Effector memory CD4-positive, alpha-beta T cell (primary cell): Measurements from ENCODE around the gene KRT73.

Source experiments
- DNase-seq, 3 donors: peaks; one replicate each; pipeline ENCODE4 v3.0.0-alpha.2; 2020
- H3K27ac ChIP-seq: 2 replicates; pipeline ENCODE4 v1.7.0; 2013; ENCODE audit warnings: mild to moderate bottlenecking, low read length, moderate library complexity; ENCODE audit not compliant: insufficient read depth, poor library complexity, severe bottlenecking
- H3K27me3 ChIP-seq: replicated peaks from 2 replicates; pipeline ENCODE4 v1.7.0; 2013; ENCODE audit warnings: mild to moderate bottlenecking, low read length; ENCODE audit not compliant: insufficient read depth, control insufficient read depth, poor library complexity, severe bottlenecking
- H3K36me3 ChIP-seq: 2 replicates; pipeline ENCODE4 v1.7.0; 2013; ENCODE audit warnings: mild to moderate bottlenecking, low read length, moderate library complexity; ENCODE audit not compliant: control insufficient read depth, insufficient read depth
- H3K4me1 ChIP-seq: 2 replicates; pipeline ENCODE4 v1.7.0; 2013; ENCODE audit warnings: low read length, mild to moderate bottlenecking; ENCODE audit not compliant: control insufficient read depth, insufficient read depth, poor library complexity, severe bottlenecking
- H3K4me3 ChIP-seq: 2 replicates; pipeline ENCODE4 v1.7.0; 2013; ENCODE audit warnings: low read length, low read depth, mild to moderate bottlenecking; ENCODE audit not compliant: insufficient read depth, poor library complexity, severe bottlenecking
- H3K9me3 ChIP-seq: 2 replicates; pipeline ENCODE4 v1.7.0; 2013; ENCODE audit warnings: mild to moderate bottlenecking, low read length, moderate library complexity; ENCODE audit not compliant: control insufficient read depth

The KRT73 gene

DNA sequence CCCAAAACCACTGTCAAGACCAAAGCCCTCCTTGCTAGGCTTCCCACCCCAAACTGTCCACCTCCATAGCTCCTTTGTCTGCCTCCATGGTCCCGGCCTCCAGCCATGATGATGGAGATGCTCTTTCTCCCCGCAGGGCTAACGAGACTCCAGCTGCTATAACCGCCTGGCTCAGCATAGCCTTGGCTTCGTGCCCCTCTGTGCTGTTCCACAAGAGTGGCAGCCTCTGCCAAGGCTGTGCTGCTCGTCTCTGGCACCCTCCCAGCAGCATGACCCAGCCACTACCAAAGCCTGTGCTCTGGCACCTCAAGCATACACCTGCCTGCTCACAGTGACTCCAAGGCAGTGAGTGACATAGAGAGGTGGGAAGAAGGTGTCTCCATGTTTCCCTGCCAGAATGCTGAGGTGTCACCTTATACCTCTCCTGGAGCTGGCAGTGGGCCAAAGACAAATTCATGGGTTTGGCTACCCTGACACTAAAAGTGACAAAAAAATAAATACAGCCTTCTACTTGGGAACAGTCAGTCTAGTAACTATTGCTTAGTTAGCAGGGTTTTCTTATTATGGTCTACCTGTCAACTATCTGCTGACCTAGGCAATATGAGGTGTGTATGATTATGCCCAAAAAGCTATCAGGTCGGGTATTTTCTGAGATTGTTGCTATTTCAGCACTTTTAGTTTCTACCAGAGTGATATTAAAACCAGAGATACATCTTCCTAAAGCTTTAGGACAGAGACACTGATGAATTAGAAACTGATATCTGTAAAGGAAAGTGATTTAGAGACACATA, 16.1 kb upstream of the KRT73 start:
- DNase-seq: no peak

DNA sequence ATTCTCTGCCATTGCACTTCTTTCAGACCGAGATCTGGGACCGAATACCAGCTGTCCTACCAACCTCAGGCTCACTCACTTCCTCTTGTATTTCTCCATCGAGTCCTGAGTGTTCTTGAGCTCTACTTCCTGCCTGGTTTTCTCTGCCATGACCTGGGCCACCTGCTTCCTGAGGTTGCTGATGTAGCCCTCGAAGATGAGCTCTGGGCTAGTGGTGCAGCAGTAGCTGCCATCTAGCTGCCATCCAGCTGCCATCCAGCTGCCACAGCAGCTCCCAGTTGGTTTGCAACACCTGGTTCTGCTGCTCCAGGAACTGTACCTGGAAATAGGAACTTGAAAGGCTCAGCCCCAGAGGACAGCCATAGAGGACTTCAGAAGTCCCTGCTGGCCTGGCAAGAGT, 15.0 kb upstream of the KRT73 start:
- H3K4me1 ChIP-seq: peaks cover 14% of the 10 kb centered on the region
- DNase-seq: no peak

More for the DNA sequence above, 16.1 kb upstream of the KRT73 start:
- no peak overlapping the region for H3K4me3 ChIP-seq
- no peak overlapping the region for H3K27ac ChIP-seq
- H3K4me1 ChIP-seq: peaks cover 14% of the 10 kb centered on the region
- no peaks in the 10 kb centered on the region for H3K9me3 ChIP-seq
- no peaks in the 10 kb centered on the region for H3K27me3 ChIP-seq
- no peaks in the 10 kb centered on the region for H3K36me3 ChIP-seq

DNA sequence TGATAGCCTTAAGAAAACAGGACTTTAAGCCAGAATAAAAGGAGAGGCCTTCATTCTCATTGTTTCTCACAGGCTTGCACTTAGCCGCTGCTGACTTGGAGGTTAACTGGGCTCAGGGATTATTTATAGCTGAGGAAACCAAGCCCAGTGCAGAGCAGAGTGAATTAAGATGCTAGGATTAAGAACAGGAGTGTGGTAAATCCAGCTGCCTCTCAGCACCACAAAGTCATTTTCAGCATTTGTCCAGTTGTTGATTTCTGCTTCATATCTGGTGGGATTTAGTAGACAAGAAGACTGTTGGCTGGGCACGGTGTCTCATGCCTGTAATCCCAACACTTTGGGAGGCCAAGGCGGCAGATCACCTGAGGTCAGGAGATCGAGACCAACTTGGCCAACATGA, 14.3 kb upstream of the KRT73 start:
- peaks cover 14% of the 10 kb centered on the region for H3K4me1 ChIP-seq
- no peaks in the 10 kb centered on the region for H3K27me3 ChIP-seq
- H3K4me3 ChIP-seq: no peak overlapping the region
- DNase-seq: no peak
- H3K9me3 ChIP-seq: no peaks in the 10 kb centered on the region
- H3K36me3 ChIP-seq: no peaks in the 10 kb centered on the region
- H3K27ac ChIP-seq: no peak overlapping the region

More for the DNA sequence above, 15.0 kb upstream of the KRT73 start:
- H3K4me3 ChIP-seq: no peak overlapping the region
- no peaks in the 10 kb centered on the region for H3K36me3 ChIP-seq
- H3K9me3 ChIP-seq: no peaks in the 10 kb centered on the region
- no peak overlapping the region for H3K27ac ChIP-seq
- no peaks in the 10 kb centered on the region for H3K27me3 ChIP-seq

DNA sequence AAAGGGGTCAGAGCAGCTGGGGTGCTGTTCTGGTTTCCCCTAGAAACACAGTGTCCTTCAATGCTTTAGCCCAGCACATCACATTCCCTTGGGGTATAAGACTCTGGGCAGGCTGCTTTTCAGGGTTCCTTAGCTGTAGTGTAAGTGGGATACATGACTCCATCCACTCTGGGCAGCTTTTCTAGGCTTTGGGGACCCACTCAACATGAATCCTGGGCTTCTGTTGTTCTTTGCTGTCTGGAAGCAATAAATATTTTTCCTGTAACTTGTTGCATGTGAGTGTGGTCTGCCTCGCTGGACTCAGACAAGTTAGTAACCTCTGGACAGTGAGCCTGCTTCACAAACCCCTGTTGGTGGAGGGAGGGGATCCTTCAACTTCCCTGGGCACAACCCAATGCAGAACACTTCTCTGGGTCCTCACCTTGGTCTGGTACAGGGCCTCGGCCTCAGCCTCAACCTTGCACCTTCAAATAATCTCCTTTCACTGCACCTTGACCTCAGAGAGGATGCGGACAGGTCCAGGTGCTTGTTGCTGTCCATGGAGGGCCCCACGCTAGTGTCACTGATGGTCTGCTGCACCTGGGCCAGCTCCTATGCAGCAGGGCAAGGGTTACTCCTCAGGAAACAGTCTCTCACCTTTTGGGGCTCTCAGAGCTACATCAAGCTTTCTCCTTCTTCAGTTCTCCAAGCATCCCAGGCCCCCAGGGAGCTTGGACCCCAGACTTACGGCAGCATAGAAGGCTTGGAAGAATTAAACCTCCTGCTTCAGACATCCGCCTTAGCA, 13.5 kb upstream of the KRT73 start:
- Histone ChIP-seq H3K27me3 (no peaks in the 10 kb centered on the region), H3K27ac (no peak overlapping the region), H3K4me1 (peaks cover 14% of the 10 kb centered on the region), H3K9me3 (no peaks in the 10 kb centered on the region), H3K4me3 (no peak overlapping the region), H3K36me3 (no peaks in the 10 kb centered on the region)
- DNase-seq: no peak

DNA sequence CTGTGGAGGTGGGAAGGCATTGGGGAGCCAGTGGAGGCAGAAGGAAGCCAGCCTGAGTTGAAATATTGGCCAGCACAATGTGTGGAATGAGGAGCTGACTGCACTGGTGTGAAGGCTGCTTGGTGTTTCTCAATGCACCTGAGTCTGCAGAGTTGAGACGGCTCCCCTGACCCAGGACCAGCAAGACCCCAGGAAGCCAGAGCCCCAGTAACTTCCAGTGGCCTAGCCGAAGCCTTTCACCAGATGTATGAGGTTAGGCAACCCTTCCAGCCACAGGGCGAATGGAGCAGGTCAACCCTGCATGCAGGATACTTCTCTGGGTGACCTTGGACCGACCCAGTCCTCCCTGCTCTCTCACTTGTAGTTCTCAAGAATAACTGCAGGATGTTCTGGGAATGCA, 12.9 kb upstream of the KRT73 start:
- Histone ChIP-seq H3K36me3 (no peaks in the 10 kb centered on the region), H3K27me3 (no peaks in the 10 kb centered on the region), H3K9me3 (no peaks in the 10 kb centered on the region), H3K4me3 (no peak overlapping the region), H3K4me1 (peaks cover 14% of the 10 kb centered on the region), H3K27ac (no peak overlapping the region)
- no peak for DNase-seq

DNA sequence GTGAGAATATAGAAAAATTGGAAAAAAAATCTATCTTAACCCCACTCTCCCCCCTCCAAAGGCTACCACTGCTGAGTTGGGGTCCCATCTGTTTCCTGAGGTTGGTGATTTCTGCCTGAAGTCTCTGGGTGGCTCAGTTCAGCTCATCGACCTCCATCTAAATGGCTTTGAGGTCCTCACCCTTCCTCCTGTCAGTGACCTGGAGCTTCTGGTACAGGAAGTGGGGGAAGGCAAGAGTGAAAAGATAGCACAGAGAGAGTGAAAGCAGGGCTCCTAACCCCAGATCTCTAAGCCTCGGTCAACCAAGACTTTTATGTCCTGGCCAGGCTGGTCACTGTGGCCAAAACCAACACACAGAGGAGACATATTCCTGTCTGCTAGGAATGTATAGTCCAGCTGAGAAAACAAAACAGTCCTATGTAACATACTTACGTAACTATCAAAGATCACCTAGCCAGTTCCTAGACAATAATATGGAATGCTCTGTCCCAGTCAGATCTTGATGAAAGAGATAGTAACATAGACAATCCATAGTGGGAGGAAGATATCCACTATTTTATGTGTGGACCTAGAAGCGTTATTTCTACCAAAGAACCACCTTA, 12.3 kb upstream of the KRT73 start:
- Histone ChIP-seq H3K27ac (no peak overlapping the region), H3K36me3 (no peaks in the 10 kb centered on the region), H3K4me3 (no peak overlapping the region), H3K27me3 (no peaks in the 10 kb centered on the region), H3K4me1 (peaks cover 14% of the 10 kb centered on the region), H3K9me3 (no peaks in the 10 kb centered on the region)
- DNase-seq: no peak

DNA sequence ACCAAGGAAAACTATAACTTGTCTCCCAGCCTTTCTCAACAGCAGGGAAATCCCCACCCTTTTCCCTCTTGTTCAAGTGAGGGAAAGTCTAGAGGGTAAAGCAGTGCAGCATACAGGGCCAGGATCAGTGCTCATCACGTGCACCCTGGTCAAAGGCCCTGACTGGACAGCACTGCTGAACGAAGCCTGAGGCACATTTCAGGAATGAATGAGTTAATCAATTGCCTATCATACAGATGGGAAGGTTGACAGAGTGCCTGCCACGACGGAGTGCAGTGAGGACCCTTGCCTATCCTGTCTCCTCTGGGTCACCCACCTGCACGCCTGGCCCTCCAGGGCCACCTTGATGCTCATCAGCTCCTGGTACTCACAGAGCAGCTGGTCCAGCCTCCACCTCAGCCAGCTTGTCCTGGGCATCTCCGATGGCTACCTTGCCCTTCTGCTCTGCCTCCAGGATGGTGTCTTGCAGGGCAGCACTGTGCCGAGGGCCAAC, 11.7 kb upstream of the KRT73 start:
- no peak for DNase-seq
- H3K27ac ChIP-seq: no peak overlapping the region
- H3K9me3 ChIP-seq: no peaks in the 10 kb centered on the region
- no peak overlapping the region for H3K4me3 ChIP-seq
- peaks cover 14% of the 10 kb centered on the region for H3K4me1 ChIP-seq
- no peaks in the 10 kb centered on the region for H3K27me3 ChIP-seq
- H3K36me3 ChIP-seq: no peaks in the 10 kb centered on the region

DNA sequence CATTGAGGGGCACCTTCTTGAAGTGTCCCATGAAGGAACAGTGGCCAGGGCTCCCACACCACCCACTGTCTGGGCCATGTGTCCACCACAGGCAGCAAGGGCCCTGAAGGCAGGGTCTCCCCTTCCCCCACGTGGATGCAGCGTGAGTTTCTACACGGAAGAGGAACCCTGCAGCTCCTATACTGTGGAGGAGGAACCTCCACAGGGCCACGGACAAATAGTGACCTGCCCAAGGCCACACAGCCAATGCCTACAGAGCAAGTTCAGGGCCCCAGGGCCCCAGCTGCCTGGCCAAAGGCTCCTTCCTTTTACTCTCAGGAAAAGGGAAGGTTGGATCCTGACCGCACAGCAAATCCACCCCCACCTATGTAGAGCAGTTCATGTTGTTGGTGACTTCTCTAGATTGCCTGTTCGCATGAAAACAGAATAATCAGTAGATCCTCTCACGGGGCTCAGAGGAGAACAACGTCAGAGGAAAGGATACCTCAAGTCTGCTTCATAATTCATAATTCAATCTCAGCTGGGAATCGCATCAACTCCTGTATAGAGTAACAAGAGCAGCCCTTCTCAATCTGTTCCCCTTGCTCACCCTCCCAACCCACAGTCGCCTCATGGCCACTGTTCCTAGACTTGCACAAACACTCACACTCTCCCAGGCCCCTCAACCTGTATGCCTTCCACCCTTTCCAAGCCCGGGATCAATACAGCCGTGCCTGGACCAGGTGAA, 11.1 kb upstream of the KRT73 start:
- no peak for DNase-seq
- H3K4me3 ChIP-seq: no peak overlapping the region
- H3K9me3 ChIP-seq: no peaks in the 10 kb centered on the region
- H3K36me3 ChIP-seq: no peaks in the 10 kb centered on the region
- H3K4me1 ChIP-seq: peaks cover 14% of the 10 kb centered on the region
- H3K27ac ChIP-seq: no peak overlapping the region
- no peaks in the 10 kb centered on the region for H3K27me3 ChIP-seq

DNA sequence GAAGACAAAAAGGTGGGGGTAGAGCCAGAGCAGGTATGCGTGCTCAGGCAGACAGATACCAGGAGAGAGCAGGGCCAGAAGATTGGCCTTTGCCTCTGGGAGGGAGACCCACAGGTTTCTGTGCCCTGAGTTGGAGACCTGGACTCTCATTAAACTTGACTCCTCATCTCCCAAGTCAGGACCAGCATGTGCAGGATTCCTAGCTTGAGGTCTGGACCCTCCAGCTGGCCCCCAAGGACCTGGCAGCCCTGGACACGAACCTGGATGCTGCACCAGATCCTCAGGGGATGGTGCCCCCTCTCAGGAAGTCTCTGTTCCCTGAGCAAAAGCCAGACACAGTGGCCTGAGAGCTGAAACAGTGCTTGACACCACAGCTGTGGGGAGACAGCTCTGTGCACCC, 10.5 kb upstream of the KRT73 start:
- Histone ChIP-seq H3K4me1 (peaks cover 14% of the 10 kb centered on the region), H3K4me3 (no peak overlapping the region), H3K27me3 (no peaks in the 10 kb centered on the region), H3K9me3 (no peaks in the 10 kb centered on the region), H3K27ac (no peak overlapping the region), H3K36me3 (no peaks in the 10 kb centered on the region)
- DNase-seq: no peak
